ENCODE results near the gene SLC9A9. TPM values are rescaled to one million over a fixed set of nuclear protein-coding genes. Genes with fewer than 3 reads are reported as not detected.

The SLC9A9 gene
- total RNA-seq, 4 donors from 2014 or later: 13.4 to 15.0 (median 14.4) TPM

- no peaks in the 10 kb centered on the region for H3K27me3 ChIP-seq
- no peak for TF ChIP-seq EP300 (IDR thresholded peaks at IDR 0.05)
- no peak for TF ChIP-seq POLR2AphosphoS5 (IDR thresholded peaks at IDR 0.05)
- no peak for TF ChIP-seq POLR2A (IDR thresholded peaks at IDR 0.05; ENCODE audit: low read depth)
- no peak for TF ChIP-seq CTCF (IDR thresholded peaks at IDR 0.05)
- H3K9me3 ChIP-seq: no peaks in the 10 kb centered on the region
- DNase-seq (ENCODE audit: extremely low spot score): no peak
- no peak overlapping the region for H3K4me3 ChIP-seq
- no peaks in the 10 kb centered on the region for H3K36me3 ChIP-seq
- intact Hi-C loops (cut with DNase I): no loop called here
- WGBS: 93% methylated on average over 5 of the region's 5 CpGs
- H3K4me1 ChIP-seq: peaks cover 7 to 29% (median 22%) of the 10 kb centered on the region in 4 donors
- no peak overlapping the region for H3K27ac ChIP-seq (replicated peaks in 1 of 4)
Observed at GRCh38 chr3:143328451-143328850, 519.8 kb downstream of the SLC9A9 start.

- Histone ChIP-seq H3K27ac (replicated peaks in 1 of 4) (no peak overlapping the region), H3K4me1 (peaks cover 7 to 27% (median 20%) of the 10 kb centered on the region in 4 donors), H3K36me3 (no peaks in the 10 kb centered on the region), H3K9me3 (no peaks in the 10 kb centered on the region), H3K4me3 (no peak overlapping the region), H3K27me3 (no peaks in the 10 kb centered on the region)
- DNase-seq (ENCODE audit: extremely low spot score): no peak
- 72% methylated on average over 1 of the region's 1 CpG for WGBS
- no peak for TF ChIP-seq EP300 (IDR thresholded peaks at IDR 0.05)
- TF ChIP-seq POLR2AphosphoS5 (IDR thresholded peaks at IDR 0.05): no peak
- no peak for TF ChIP-seq POLR2A (IDR thresholded peaks at IDR 0.05; ENCODE audit: low read depth)
- no peak for TF ChIP-seq CTCF (IDR thresholded peaks at IDR 0.05)
- intact Hi-C loops (cut with DNase I): no loop called here
Observed at GRCh38 chr3:143326983-143327778, 521.1 kb downstream of the SLC9A9 start.

GRCh38 chr3:143321058-143321769 lies 527.1 kb downstream of the SLC9A9 start:
- intact Hi-C loops (cut with DNase I): no loop called here
- H3K4me3 ChIP-seq: no peak overlapping the region

GRCh38 chr3:143315766-143316165 lies 532.5 kb downstream of the SLC9A9 start:
- Histone ChIP-seq H3K9me3 (no peaks in the 10 kb centered on the region), H3K27me3 (no peaks in the 10 kb centered on the region), H3K4me3 (no peak overlapping the region), H3K27ac (replicated peaks in 1 of 4) (no peak overlapping the region), H3K4me1 (no peaks in the 10 kb centered on the region), H3K36me3 (no peaks in the 10 kb centered on the region)
- WGBS: 89% methylated on average over 5 of the region's 5 CpGs
- DNase-seq (ENCODE audit: extremely low spot score): peak; percentile 53
- no peak for TF ChIP-seq EP300 (IDR thresholded peaks at IDR 0.05)
- TF ChIP-seq CTCF (IDR thresholded peaks at IDR 0.05): no peak
- no peak for TF ChIP-seq POLR2AphosphoS5 (IDR thresholded peaks at IDR 0.05)
- TF ChIP-seq POLR2A (IDR thresholded peaks at IDR 0.05; ENCODE audit: low read depth): no peak
- intact Hi-C loops (cut with DNase I): no loop called here

More at GRCh38 chr3:143321058-143321769, 527.1 kb downstream of the SLC9A9 start:
- TF ChIP-seq POLR2AphosphoS5 (IDR thresholded peaks at IDR 0.05) (no peak), EP300 (IDR thresholded peaks at IDR 0.05) (no peak), CTCF (IDR thresholded peaks at IDR 0.05) (no peak), POLR2A (IDR thresholded peaks at IDR 0.05; ENCODE audit: low read depth) (no peak)
- no peaks in the 10 kb centered on the region for H3K9me3 ChIP-seq
- H3K36me3 ChIP-seq: no peaks in the 10 kb centered on the region
- no peak for DNase-seq (ENCODE audit: extremely low spot score)
- H3K27me3 ChIP-seq: no peaks in the 10 kb centered on the region
- WGBS: 66% methylated on average over 5 of the region's 5 CpGs
- H3K4me1 ChIP-seq: no peaks in the 10 kb centered on the region
- H3K27ac ChIP-seq (replicated peaks in 1 of 4): no peak overlapping the region

All from esophagus muscularis mucosa (tissue), 4 donors.